OCI-LY1 (cell line): ENCODE results near the gene NUBP2.

Experiments used
- H2AFZ ChIP-seq: fragments of 200-600 bp; sonication (generic), shearing (Covaris generic); 2 replicates; pipeline ENCODE4 v1.6.0; 2014; ENCODE audit warnings: antibody characterized with exemption, mild to moderate bottlenecking, low read length
- H3F3A ChIP-seq: fragments of 200-600 bp; sonication (generic), shearing (Covaris generic); 2 replicates; pipeline ENCODE4 v1.6.0; 2014; ENCODE audit warnings: mild to moderate bottlenecking, antibody characterized with exemption, low read length, moderate library complexity; ENCODE audit not compliant: insufficient read depth
- H3K27ac ChIP-seq: fragments of 200-600 bp; sonication (generic); 2 replicates; pipeline ENCODE4 v1.5.1; 2014; ENCODE audit warnings: low read length, mixed run types, mild to moderate bottlenecking, low read depth; ENCODE audit not compliant: poor library complexity, severe bottlenecking
- H3K27me3 ChIP-seq: fragments of 200-600 bp; sonication (generic); 2 replicates; pipeline ENCODE4 v1.6.0; 2014; ENCODE audit warnings: antibody characterized with exemption, mild to moderate bottlenecking, low read length, moderate library complexity; ENCODE audit not compliant: insufficient read depth
- H3K36me3 ChIP-seq: fragments of 200-600 bp; sonication (generic); 2 replicates; pipeline ENCODE4 v1.6.1; 2014; ENCODE audit warnings: mild to moderate bottlenecking, antibody characterized with exemption, low read length, moderate library complexity, mixed read lengths; ENCODE audit not compliant: insufficient read depth
- H3K4me1 ChIP-seq: fragments of 200-600 bp; sonication (generic); 2 replicates; pipeline ENCODE4 v1.5.1; 2014; ENCODE audit warnings: mild to moderate bottlenecking, low read length, moderate library complexity; ENCODE audit not compliant: insufficient read depth, severe bottlenecking
- H3K4me2 ChIP-seq: fragments of 200-600 bp; sonication (generic), shearing (Covaris generic); 2 replicates; pipeline ENCODE4 v1.6.1; 2014; ENCODE audit warnings: low read length
- H3K4me3 ChIP-seq: fragments of 200-600 bp; sonication (generic); 2 replicates; pipeline ENCODE4 v1.5.1; 2014; ENCODE audit warnings: low read length, low read depth, mild to moderate bottlenecking, mixed read lengths; ENCODE audit not compliant: poor library complexity, severe bottlenecking
- H3K79me2 ChIP-seq: fragments of 200-600 bp; shearing (Covaris generic); 2 replicates; pipeline ENCODE4 v1.6.1; 2016; ENCODE audit warnings: mixed run types, low read length, mixed read lengths; ENCODE audit not compliant: insufficient read depth
- H3K9ac ChIP-seq: fragments of 200-600 bp; sonication (generic), shearing (Covaris generic); 2 replicates; pipeline ENCODE4 v1.6.1; 2014; ENCODE audit warnings: mild to moderate bottlenecking, low read length, mixed read lengths
- H3K9me2 ChIP-seq: fragments of 200-600 bp; sonication (generic), shearing (Covaris generic); 2 replicates; pipeline ENCODE4 v1.6.1; 2014; ENCODE audit warnings: low read depth, mild to moderate bottlenecking, low read length, mixed read lengths
- H3K9me3 ChIP-seq: fragments of 200-600 bp; shearing (Covaris generic); 2 replicates; pipeline ENCODE4 v1.6.1; 2014; ENCODE audit warnings: low read length, mixed read lengths
- H4K20me1 ChIP-seq: fragments of 200-600 bp; sonication (generic), shearing (Covaris generic); 2 replicates; pipeline ENCODE4 v1.6.0; 2016; ENCODE audit warnings: mild to moderate bottlenecking, low read length; ENCODE audit not compliant: insufficient read depth
- CTCF ChIP-seq: fragments of 200-600 bp; sonication (generic), shearing (Covaris generic); IDR thresholded peaks from 2 replicates; pipeline ENCODE4 v1.5.1; 2017; ENCODE audit warnings: mild to moderate bottlenecking, antibody characterized with exemption, low read length, moderate library complexity, mixed read lengths
- EZH2 ChIP-seq: fragments of 200-600 bp; sonication (generic), shearing (Covaris generic); IDR thresholded peaks from 2 replicates; pipeline ENCODE4 v1.8.0; 2017; ENCODE audit warnings: borderline replicate concordance, mixed run types, mild to moderate bottlenecking, antibody characterized with exemption, low read length, moderate library complexity, mixed read lengths

The NUBP2 gene

GRCh38 chr16:1745900-1746692, 36.7 kb upstream of the NUBP2 start:
- Histone ChIP-seq H3K27ac (no peak overlapping the region), H4K20me1 (no peaks in the 10 kb centered on the region), H3K36me3 (peaks cover 52% of the 10 kb centered on the region), H2AFZ (no peak overlapping the region), H3K4me3 (no peak overlapping the region), H3K9me3 (no peaks in the 10 kb centered on the region), H3K9me2 (no peaks in the 10 kb centered on the region), H3K79me2 (no peaks in the 10 kb centered on the region), H3K4me1 (no peaks in the 10 kb centered on the region), H3K4me2 (no peak overlapping the region), H3F3A (no peaks in the 10 kb centered on the region), H3K27me3 (no peaks in the 10 kb centered on the region), H3K9ac (no peak overlapping the region)
- no peak for TF ChIP-seq EZH2
- TF ChIP-seq CTCF = no peak

- no peak for TF ChIP-seq EZH2
- TF ChIP-seq CTCF = no peak
- Histone ChIP-seq H3K27ac (no peak overlapping the region), H2AFZ (no peak overlapping the region), H3F3A (no peaks in the 10 kb centered on the region), H3K9me2 (no peaks in the 10 kb centered on the region), H3K27me3 (no peaks in the 10 kb centered on the region), H3K4me2 (no peak overlapping the region), H3K36me3 (peaks cover 57% of the 10 kb centered on the region), H3K79me2 (no peaks in the 10 kb centered on the region), H3K9me3 (no peaks in the 10 kb centered on the region), H4K20me1 (no peaks in the 10 kb centered on the region), H3K4me1 (no peaks in the 10 kb centered on the region), H3K9ac (no peak overlapping the region), H3K4me3 (no peak overlapping the region)
These were observed 36.0 kb upstream of the NUBP2 start for GRCh38 chr16:1746693-1747195.

GRCh38 chr16:1747934-1748333, 34.8 kb upstream of the NUBP2 start:
- Histone ChIP-seq H3K9ac (no peak overlapping the region), H3K4me3 (no peak overlapping the region), H3F3A (no peaks in the 10 kb centered on the region), H3K27me3 (no peaks in the 10 kb centered on the region), H3K4me2 (no peak overlapping the region), H3K4me1 (no peaks in the 10 kb centered on the region), H2AFZ (no peak overlapping the region), H3K36me3 (peaks cover 67% of the 10 kb centered on the region), H3K9me2 (no peaks in the 10 kb centered on the region), H3K79me2 (no peaks in the 10 kb centered on the region), H4K20me1 (no peaks in the 10 kb centered on the region), H3K27ac (no peak overlapping the region), H3K9me3 (no peaks in the 10 kb centered on the region)
- no peak for TF ChIP-seq EZH2
- no peak for TF ChIP-seq CTCF
